ENCODE data around the gene SOX6. TPM values are rescaled to one million over a fixed set of nuclear protein-coding genes. Genes with fewer than 3 reads are reported as not detected.
"Not testable (repeated sequence)": the region's sequence is repeated elsewhere in the genome, so short reads cannot be mapped to it uniquely, and the experiment has no call there.

Gene SOX6
- total RNA-seq, 6 donors from 2014 or later = 2.9 to 21.0 (median 4.9) TPM

DNA sequence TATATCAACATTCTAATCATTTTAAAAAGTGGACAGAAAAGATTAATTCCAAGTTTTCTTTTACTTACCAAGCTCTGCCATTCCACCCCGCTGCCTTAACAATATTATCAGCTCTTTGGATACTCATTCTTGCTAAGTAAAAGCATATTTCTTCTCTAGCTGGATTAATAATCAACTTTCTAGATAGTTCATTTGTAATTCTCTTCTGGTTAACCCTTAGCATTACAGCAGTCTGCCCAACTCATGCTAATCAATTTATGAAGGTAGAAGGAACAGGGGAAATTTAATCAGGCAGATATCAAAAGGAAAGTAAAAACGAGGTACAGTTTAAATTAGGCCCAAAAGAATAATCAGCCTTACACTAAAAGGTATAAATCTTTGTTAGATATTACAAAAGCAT is 41.0 kb upstream of the SOX6 start:
- TF ChIP-seq POLR2AphosphoS5 (IDR thresholded peaks at IDR 0.05) (no peak), CTCF (IDR thresholded peaks at IDR 0.05) (no peak), EP300 (IDR thresholded peaks at IDR 0.05) (no peak), POLR2A (IDR thresholded peaks at IDR 0.05) (no peak)
- Histone ChIP-seq H3K27ac (no peak overlapping the region), H3K4me3 (peak overlapping the region in 1 of 4 donors; percentile 2), H3K4me1 (no peaks in the 10 kb centered on the region), H3K9me3 (no peaks in the 10 kb centered on the region), H3K36me3 (no peaks in the 10 kb centered on the region), H3K27me3 (no peaks in the 10 kb centered on the region)
- ATAC-seq (ENCODE audit: low FRiP score in 2 of 2) (no peak), DNase-seq (no peak)
- 40 to 56% methylated on average over 2 of the region's 2 CpGs for WGBS, 2 donors

GRCh38 chr11:16395601-16396000 is 39.3 kb upstream of the SOX6 start:
- ATAC-seq (ENCODE audit: low FRiP score in 2 of 2) (no peak), DNase-seq (no peak)
- H3K4me3 ChIP-seq = no peak overlapping the region
- H3K36me3 ChIP-seq = no peaks in the 10 kb centered on the region
- H3K27ac ChIP-seq = no peak overlapping the region
- H3K4me1 ChIP-seq = no peaks in the 10 kb centered on the region
- TF ChIP-seq POLR2A (IDR thresholded peaks at IDR 0.05) = no peak
- TF ChIP-seq CTCF (IDR thresholded peaks at IDR 0.05) = no peak
- no peak for TF ChIP-seq EP300 (IDR thresholded peaks at IDR 0.05)
- TF ChIP-seq POLR2AphosphoS5 (IDR thresholded peaks at IDR 0.05) = no peak
- WGBS, 2 donors = 59 to 62% methylated on average over 1 of the region's 1 CpG
- H3K27me3 ChIP-seq = no peaks in the 10 kb centered on the region
- no peaks in the 10 kb centered on the region for H3K9me3 ChIP-seq

- Histone ChIP-seq H3K27me3 (no peaks in the 10 kb centered on the region), H3K27ac (no peak overlapping the region), H3K9me3 (no peaks in the 10 kb centered on the region), H3K4me3 (no peak overlapping the region), H3K36me3 (no peaks in the 10 kb centered on the region), H3K4me1 (no peaks in the 10 kb centered on the region)
- WGBS, 2 donors = 73 to 74% methylated on average over 4 of the region's 4 CpGs
- no peak for ATAC-seq (ENCODE audit: low FRiP score in 2 of 2)
- TF ChIP-seq POLR2A (IDR thresholded peaks at IDR 0.05) (no peak), POLR2AphosphoS5 (IDR thresholded peaks at IDR 0.05) (no peak), CTCF (IDR thresholded peaks at IDR 0.05) (no peak), EP300 (IDR thresholded peaks at IDR 0.05) (no peak)
- DNase-seq = no peak
These were observed 38.6 kb upstream of the SOX6 start for GRCh38 chr11:16394947-16395346.

GRCh38 chr11:16393340-16393739 is 37.0 kb upstream of the SOX6 start:
- TF ChIP-seq CTCF (IDR thresholded peaks at IDR 0.05) = no peak
- TF ChIP-seq POLR2AphosphoS5 (IDR thresholded peaks at IDR 0.05) = no peak
- TF ChIP-seq POLR2A (IDR thresholded peaks at IDR 0.05) = no peak
- no peak for TF ChIP-seq EP300 (IDR thresholded peaks at IDR 0.05)
- no peak overlapping the region for H3K4me3 ChIP-seq
- no peak for ATAC-seq (ENCODE audit: low FRiP score in 2 of 2)
- H3K9me3 ChIP-seq = no peaks in the 10 kb centered on the region
- no peaks in the 10 kb centered on the region for H3K4me1 ChIP-seq
- H3K27me3 ChIP-seq = no peaks in the 10 kb centered on the region
- H3K36me3 ChIP-seq = no peaks in the 10 kb centered on the region
- H3K27ac ChIP-seq = no peak overlapping the region
- DNase-seq = no peak

DNA sequence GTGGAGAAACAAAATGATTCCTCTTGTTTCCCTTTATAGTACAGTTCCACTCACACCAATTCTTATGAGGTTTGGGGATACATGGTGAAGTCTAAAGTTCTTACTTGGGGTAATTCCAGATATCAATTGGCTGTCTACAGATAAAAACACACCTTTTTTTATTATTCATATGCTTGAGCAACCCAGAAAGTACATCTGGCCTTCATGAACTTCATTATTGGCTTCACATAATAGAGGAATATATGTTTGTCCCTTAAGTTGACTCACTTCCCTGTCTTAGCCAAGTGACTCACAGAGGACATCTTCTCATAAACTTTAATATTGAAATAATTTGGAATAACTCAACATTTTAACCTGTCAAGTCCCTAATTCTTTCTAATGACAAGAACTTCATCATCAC is 36.3 kb upstream of the SOX6 start:
- Histone ChIP-seq H3K4me3 (no peak overlapping the region), H3K36me3 (no peaks in the 10 kb centered on the region), H3K9me3 (no peaks in the 10 kb centered on the region), H3K27me3 (no peaks in the 10 kb centered on the region), H3K4me1 (no peaks in the 10 kb centered on the region), H3K27ac (no peak overlapping the region)
- no peak for DNase-seq
- no peak for TF ChIP-seq EP300 (IDR thresholded peaks at IDR 0.05)
- no peak for TF ChIP-seq CTCF (IDR thresholded peaks at IDR 0.05)
- TF ChIP-seq POLR2A (IDR thresholded peaks at IDR 0.05) = no peak
- TF ChIP-seq POLR2AphosphoS5 (IDR thresholded peaks at IDR 0.05) = no peak
- ATAC-seq (ENCODE audit: low FRiP score in 2 of 2) = no peak

GRCh38 chr11:16390826-16391225 is 34.5 kb upstream of the SOX6 start:
- not testable (repeated sequence) for H3K27me3 ChIP-seq; H3K27ac ChIP-seq; H3K4me3 ChIP-seq; H3K9me3 ChIP-seq; ATAC-seq (ENCODE audit: low FRiP score in 2 of 2); H3K4me1 ChIP-seq; DNase-seq; H3K36me3 ChIP-seq
- WGBS, 2 donors = 59 to 61% methylated on average over 2 of the region's 2 CpGs
